NB4 (cell line): ENCODE results near the gene PRRC2C.

Experiments used
- MYC ChIP-seq: IDR thresholded peaks from 2 replicates; pipeline ENCODE4 v1.6.1; 2011; ENCODE audit warnings: low read depth, low read length
- POLR2A ChIP-seq: IDR thresholded peaks from 2 replicates; pipeline ENCODE4 v1.6.1; 2011; ENCODE audit warnings: mild to moderate bottlenecking; ENCODE audit not compliant: insufficient read length; ENCODE audit errors: extremely low read depth
- TF ChIP-seq, protein P1 (sequence below): IDR thresholded peaks from one replicate; pipeline ENCODE4 v1.5.1; 2012; ENCODE audit warnings: low read depth, low read length
- TF ChIP-seq, protein P2 (sequence below): IDR thresholded peaks from 2 replicates; pipeline ENCODE4 v1.6.1; 2011; ENCODE audit warnings: low read depth, low read length

DNA sequence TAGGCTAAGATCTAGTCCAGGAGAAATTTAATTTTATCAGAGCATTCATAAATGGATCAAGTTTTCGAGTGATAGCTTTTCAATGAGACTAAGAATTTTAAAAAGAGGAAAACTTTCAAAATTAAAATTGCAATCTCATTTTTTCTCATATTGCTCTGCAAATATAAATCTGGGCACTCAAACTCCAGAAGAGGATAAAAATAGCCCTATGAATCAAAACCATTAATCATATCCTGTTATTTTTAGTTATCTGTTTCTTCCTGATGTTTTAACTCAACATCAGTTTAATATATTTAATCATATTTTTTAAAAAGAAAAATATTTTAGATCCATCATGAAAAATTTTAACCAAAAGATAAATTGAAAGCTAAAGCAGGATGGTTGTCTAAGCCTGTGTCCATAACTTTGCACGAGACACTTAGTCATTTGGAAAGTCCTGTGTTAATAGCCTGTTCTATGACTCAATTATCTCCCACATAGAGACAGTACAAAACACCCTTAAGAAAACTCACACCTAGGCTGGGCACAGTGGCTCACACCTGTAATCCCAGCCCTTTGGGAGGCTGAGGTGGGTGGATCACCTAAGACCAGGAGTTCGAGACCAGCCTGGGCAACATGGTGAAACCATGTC, 17.1 kb upstream of the PRRC2C start:
- TF ChIP-seq, protein P1, sequence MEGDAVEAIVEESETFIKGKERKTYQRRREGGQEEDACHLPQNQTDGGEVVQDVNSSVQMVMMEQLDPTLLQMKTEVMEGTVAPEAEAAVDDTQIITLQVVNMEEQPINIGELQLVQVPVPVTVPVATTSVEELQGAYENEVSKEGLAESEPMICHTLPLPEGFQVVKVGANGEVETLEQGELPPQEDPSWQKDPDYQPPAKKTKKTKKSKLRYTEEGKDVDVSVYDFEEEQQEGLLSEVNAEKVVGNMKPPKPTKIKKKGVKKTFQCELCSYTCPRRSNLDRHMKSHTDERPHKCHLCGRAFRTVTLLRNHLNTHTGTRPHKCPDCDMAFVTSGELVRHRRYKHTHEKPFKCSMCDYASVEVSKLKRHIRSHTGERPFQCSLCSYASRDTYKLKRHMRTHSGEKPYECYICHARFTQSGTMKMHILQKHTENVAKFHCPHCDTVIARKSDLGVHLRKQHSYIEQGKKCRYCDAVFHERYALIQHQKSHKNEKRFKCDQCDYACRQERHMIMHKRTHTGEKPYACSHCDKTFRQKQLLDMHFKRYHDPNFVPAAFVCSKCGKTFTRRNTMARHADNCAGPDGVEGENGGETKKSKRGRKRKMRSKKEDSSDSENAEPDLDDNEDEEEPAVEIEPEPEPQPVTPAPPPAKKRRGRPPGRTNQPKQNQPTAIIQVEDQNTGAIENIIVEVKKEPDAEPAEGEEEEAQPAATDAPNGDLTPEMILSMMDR, result no peak
- no peak for TF ChIP-seq POLR2A
- TF ChIP-seq, protein P2, sequence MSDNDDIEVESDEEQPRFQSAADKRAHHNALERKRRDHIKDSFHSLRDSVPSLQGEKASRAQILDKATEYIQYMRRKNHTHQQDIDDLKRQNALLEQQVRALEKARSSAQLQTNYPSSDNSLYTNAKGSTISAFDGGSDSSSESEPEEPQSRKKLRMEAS, result no peak
- TF ChIP-seq MYC, result no peak
